GM12878 (cell line): ENCODE measurements around the gene ATP5ME.

ENCODE experiments used
- FOS ChIP-seq: IDR thresholded peaks from 3 replicates; pipeline ENCODE4 v1.6.1; 2011; ENCODE audit warnings: borderline replicate concordance; ENCODE audit not compliant: insufficient read length; ENCODE audit errors: extremely low read depth
- MAX ChIP-seq: IDR thresholded peaks from 2 replicates; pipeline ENCODE4 v1.6.1; 2012; ENCODE audit warnings: low read depth, low read length, improper control_type of control experiment
- MYC ChIP-seq: IDR thresholded peaks from 2 replicates; pipeline ENCODE4 v1.6.1; 2011; ENCODE audit warnings: mild to moderate bottlenecking, low read length, moderate library complexity, inconsistent platforms; ENCODE audit not compliant: insufficient read depth, insufficient replicate concordance, insufficient read length, severe bottlenecking
- SREBF1 ChIP-seq: IDR thresholded peaks from 2 replicates; pipeline ENCODE4 v1.6.1; 2012; ENCODE audit warnings: mild to moderate bottlenecking, low read length
- ZNF274 ChIP-seq: IDR thresholded peaks from one replicate; pipeline ENCODE4 v1.8.0; 2011; ENCODE audit not compliant: insufficient read length, insufficient read depth
- ZSCAN29 ChIP-seq: fragments of 450-650 bp; IDR thresholded peaks from 2 replicates; pipeline ENCODE4 v1.6.1; 2017; ENCODE audit warnings: mild to moderate bottlenecking, moderate library complexity
- TF ChIP-seq, protein P1 (sequence below), 3 experiments: IDR thresholded peaks in 2 of 3; conservative IDR thresholded peaks in 1 of 3; 2 replicates each; pipeline ENCODE4 v1.5.1; 2011; ENCODE audit warnings: low read depth in 3 of 3, low read length in 3 of 3, mild to moderate bottlenecking in 3 of 3, control low read depth in 2 of 3, moderate library complexity in 2 of 3, inconsistent platforms in 1 of 3, mixed read lengths in 1 of 3; ENCODE audit not compliant: control insufficient read depth in 2 of 3, insufficient read depth in 1 of 3; ENCODE audit errors: extremely low read depth in 1 of 3
- TF ChIP-seq, protein P2 (sequence below): fragments of 450-650 bp; conservative IDR thresholded peaks from 2 replicates; pipeline ENCODE4 v1.6.1; 2017; ENCODE audit warnings: mild to moderate bottlenecking, moderate library complexity

DNA sequence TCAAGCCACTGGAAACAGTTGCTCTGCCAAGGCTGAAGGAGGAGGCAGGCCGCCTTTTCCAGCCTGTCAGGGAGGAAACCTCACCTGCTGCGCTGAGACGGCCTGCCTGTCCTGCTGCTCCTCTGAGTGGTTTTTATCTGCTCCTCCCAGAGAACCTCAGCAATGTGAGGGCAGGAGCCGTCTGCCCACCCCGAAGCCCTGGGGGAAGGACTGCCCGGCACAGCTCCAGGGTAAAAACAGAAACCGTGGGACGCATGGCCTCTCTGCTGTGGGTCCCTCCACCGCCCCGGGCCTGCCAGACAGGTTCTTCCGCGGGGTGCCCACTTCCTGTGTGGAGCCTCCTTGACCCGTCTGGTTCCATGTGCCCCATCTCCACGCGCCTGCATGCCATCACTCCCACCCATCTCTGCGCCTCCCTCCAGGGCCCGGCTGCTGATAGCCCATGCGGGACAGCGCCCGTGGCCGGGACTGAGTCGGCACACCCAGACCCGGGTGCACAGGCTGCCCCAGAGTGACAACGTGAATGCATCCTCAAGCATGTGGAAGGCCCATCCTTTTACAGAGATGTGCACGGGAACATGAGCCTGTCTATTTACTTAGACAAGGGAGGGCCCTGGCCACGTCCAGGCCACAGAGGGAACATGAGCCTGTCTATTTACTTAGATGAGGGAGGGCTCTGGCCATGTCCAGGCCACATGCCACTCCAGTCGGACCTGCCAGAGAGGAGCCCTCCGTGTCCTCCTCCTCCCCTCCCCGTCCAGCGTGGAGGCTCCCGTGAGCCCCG, 18.9 kb upstream of the ATP5ME start:
- TF ChIP-seq, protein P1, sequence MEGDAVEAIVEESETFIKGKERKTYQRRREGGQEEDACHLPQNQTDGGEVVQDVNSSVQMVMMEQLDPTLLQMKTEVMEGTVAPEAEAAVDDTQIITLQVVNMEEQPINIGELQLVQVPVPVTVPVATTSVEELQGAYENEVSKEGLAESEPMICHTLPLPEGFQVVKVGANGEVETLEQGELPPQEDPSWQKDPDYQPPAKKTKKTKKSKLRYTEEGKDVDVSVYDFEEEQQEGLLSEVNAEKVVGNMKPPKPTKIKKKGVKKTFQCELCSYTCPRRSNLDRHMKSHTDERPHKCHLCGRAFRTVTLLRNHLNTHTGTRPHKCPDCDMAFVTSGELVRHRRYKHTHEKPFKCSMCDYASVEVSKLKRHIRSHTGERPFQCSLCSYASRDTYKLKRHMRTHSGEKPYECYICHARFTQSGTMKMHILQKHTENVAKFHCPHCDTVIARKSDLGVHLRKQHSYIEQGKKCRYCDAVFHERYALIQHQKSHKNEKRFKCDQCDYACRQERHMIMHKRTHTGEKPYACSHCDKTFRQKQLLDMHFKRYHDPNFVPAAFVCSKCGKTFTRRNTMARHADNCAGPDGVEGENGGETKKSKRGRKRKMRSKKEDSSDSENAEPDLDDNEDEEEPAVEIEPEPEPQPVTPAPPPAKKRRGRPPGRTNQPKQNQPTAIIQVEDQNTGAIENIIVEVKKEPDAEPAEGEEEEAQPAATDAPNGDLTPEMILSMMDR (IDR thresholded peaks at IDR 0.05 in 2 of 3, conservative IDR thresholded peaks at IDR 0.05 in 1 of 3; ENCODE audit: control insufficient read depth in 2 of 3, extremely low read depth in 1 of 3, insufficient read depth in 1 of 3, low read depth in 3 of 3, low read length in 3 of 3) = no peak
- TF ChIP-seq FOS (no peak), ZNF274 (no peak), SREBF1 (no peak), ZSCAN29 (no peak), MYC (no peak), MAX (no peak)
- TF ChIP-seq, protein P2, sequence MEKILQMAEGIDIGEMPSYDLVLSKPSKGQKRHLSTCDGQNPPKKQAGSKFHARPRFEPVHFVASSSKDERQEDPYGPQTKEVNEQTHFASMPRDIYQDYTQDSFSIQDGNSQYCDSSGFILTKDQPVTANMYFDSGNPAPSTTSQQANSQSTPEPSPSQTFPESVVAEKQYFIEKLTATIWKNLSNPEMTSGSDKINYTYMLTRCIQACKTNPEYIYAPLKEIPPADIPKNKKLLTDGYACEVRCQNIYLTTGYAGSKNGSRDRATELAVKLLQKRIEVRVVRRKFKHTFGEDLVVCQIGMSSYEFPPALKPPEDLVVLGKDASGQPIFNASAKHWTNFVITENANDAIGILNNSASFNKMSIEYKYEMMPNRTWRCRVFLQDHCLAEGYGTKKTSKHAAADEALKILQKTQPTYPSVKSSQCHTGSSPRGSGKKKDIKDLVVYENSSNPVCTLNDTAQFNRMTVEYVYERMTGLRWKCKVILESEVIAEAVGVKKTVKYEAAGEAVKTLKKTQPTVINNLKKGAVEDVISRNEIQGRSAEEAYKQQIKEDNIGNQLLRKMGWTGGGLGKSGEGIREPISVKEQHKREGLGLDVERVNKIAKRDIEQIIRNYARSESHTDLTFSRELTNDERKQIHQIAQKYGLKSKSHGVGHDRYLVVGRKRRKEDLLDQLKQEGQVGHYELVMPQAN = no peak
